Astrocyte of the hippocampus (primary cell): ENCODE data around the gene C11orf68.
A peak's percentile ranks its signal among the peaks of the same experiment; 100 is the strongest.

ENCODE experiments used
- DNase-seq: peaks from one replicate; pipeline ENCODE4 v3.0.0; 2011; ENCODE audit warnings: low read depth, low spot score

The C11orf68 gene

DNA sequence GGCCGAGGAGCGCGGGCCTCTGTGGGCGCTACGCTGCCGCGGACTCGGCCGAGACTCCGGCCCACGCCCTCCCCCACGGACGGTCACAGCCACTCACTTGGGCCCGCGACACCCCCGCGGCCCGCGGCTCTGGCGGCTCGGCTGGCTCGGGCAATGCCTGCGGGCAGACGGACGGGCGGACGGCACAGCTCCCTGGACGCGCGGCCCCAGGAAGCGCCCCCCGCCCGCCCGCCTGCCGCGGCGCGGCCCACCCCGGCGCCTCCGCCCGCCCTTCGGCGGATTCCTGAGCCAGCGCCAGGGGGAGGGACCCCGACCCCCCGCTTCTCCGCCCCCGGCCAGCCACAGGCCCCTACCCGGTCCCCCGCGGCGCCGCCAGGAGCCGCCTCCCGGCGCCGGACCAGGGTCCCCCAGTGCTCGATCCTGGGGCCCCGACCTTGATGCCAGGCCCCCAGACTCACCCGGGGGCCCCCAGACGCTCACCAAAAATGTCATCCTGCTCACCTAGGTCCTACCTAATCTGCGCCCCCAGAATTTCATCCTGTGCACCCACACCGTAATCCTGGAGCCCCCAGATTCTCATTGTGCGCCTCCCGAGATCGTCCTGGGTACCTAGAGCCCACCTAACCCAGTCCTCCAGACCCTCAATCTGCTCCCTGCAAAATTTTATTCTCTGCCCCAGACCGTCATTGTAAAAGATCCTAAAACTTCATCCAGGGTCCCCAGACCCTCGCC, 46.1 kb downstream of the C11orf68 start, which contains the start of gene EFEMP2:
Gene EFEMP2, minus strand, starts transcription at position 215 of the 732 bp plus-strand sequence. CDS start 446 bp downstream, outside the sequence.
- peak; percentile 86 for DNase-seq

DNA sequence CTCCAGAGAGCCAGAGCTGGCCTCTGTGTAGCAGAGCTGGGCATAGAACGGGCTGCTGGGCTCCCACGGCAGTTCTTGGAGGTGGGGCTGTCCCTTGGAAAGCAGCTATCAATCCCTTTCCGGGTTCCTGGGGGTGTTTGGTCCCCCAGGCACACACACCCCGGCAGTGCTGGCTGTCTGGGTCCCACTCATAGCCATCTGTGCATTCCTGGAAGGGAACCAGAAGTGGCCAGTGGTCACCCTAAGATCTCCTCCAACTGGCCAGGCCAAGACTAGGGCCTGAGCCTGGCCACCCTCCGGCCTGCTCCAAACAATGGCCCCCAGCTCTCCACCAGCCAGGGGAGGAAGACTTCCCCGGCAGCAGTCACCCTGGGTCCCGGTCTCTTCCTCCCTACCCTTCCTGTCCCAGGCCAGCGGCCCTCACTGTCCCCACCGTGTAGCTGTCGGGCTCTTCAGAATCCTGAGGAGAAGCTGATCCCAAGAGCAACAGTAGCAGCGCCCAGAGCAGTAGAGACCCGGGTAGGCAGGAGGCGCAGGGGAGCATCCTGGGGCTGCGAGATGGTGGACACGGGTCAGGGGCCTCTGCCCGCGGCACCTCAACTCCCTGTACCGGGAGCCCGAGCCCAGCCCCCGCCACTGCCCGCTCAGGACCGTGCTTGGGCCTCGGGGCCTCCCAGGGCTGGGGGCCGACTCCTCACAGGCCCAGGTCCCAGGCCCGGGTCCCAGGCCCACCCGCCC, 46.9 kb downstream of the C11orf68 start:
- DNase-seq: peak; percentile 67

DNA sequence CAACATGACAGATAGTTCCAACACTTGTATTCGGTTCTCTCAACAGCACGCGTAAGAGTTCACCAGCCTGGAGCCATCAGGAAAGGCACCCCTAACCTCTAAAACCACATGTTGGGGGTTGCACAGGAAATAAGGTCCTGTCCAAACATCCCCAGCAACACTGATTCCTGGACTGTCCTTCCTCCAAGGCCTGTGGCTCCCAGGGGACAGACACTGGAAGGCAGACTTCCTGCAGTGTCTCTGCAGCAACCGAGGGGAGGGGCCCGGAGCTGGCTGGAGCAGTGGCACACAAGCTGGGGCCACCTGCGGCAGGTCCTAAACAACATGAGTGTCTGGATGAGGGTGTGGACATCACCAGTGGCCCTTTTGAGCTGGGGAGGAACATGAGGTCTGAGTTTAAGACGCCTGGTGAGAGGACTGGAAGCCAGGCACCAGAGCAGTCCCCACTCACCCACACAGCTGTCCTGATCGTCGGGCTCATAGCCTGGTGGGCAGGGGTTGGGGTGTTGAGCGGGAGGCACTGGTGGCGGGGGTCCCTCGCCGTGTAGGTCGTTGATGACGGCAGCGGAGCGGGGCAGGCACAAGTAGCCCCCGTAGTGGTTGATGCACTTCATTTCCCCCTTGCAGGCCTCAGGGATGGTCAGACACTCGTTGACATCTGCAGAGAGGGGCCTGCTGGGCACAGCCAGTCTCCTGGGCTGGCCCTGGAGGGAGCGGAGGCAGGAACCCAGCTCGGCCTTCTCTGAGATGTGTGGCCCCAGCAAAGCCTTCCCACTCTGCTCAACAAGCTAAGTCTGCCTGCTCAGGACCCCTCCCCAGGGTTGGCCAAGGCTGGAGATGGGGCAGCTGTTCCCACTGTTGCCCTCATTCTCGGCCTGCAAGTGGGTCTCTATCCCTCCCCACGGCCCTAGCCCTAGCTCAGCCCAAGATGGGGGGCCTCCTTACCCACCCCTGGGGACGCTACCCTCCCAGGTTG, 47.9 kb downstream of the C11orf68 start:
- DNase-seq: no peak

DNA sequence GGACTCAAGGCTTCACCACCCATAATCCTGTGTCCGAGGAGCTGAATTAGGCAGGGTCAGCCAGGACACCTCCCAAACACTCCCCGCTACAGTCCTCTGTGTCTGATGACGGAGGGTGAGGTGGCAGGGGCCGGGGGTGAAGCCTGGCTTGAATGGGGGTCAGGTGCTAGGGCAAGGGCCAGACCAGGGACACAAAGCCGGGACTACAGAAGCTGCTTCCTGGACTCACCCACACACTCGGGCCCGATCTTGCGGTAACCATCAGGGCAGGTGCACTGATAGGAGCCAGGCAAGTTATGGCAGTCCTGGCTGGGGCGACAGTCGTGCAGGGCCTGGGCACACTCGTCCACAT, 48.6 kb downstream of the C11orf68 start:
- no peak for DNase-seq

DNA sequence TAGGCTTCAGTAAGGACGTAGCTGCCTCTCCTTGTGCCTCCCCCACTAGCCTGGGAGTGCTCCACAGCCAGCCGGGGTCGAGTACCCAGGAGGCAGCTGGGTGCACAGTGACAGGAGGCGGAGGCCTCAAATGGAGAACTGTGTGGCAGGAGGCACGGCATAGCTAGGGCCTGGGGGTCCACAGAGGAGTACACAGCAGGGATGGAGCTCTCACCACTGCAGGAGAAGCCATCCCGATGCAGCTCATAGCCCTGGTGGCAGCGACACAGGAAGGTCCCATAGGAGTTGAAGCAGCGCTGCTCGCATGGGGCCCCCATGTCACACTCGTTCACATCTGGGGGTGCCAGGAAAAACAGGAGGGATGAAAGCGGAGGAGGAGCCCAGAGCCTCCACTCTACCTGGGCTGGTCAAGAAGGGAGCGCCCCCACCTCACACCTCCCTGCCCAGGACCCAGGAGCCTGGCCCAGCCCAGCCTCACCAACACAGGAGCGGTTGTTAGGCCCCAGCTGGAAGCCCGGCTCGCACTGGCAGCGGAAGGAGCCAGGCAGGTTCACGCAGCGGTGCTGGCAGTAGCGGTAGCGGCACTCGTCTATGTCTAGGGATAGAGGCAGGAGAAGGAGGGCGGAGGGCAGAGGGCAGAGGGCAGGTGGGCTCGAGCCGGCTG, 49.1 kb downstream of the C11orf68 start:
- no peak for DNase-seq

DNA sequence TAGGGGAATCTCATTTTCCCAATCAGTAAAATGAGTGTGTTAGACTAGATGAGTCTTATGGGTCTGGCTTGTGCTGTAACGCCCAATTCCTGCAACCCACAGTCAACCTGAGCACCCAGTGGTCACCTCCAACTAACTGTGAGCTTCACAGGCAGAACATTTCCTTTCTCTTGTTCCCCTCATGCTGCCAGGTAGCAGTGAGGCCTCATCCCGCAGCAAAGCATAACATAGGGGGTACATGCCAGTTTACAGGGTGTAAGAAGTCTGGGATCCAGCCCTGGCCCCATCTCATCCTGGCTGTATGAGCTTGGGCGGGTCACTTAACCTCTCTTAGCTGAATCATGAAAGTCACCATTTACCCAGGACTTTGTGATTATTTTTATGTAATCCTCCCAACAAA, 50.0 kb downstream of the C11orf68 start:
- no peak for DNase-seq

DNA sequence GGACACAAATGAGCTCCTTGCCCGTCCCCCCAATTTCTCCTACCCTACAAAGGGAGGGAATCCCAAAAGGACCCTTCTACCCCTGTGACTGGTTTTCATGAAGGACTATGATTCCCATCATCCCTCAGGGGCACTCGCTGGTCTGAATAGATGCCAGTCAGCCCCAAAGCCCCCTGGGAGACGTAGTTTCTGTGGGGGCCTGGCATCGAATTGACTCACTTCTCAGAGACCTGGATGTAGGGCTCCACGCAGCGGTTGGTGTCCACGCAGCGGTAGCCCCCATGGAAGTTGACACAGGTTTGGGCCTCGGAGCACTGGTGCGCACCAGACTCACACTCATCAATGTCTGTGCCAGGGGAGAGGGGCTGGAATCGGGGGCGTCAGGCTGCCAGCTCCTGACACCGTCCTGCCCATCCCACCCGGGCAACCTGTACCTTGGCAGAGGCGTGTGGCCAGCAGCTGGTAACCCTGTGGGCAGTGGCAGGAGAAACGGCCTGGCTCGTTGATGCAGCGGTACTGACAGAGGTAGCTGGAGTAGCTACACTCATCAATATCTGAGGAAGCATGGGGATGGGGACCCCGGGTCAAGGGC, 50.7 kb downstream of the C11orf68 start:
- DNase-seq: no peak

DNA sequence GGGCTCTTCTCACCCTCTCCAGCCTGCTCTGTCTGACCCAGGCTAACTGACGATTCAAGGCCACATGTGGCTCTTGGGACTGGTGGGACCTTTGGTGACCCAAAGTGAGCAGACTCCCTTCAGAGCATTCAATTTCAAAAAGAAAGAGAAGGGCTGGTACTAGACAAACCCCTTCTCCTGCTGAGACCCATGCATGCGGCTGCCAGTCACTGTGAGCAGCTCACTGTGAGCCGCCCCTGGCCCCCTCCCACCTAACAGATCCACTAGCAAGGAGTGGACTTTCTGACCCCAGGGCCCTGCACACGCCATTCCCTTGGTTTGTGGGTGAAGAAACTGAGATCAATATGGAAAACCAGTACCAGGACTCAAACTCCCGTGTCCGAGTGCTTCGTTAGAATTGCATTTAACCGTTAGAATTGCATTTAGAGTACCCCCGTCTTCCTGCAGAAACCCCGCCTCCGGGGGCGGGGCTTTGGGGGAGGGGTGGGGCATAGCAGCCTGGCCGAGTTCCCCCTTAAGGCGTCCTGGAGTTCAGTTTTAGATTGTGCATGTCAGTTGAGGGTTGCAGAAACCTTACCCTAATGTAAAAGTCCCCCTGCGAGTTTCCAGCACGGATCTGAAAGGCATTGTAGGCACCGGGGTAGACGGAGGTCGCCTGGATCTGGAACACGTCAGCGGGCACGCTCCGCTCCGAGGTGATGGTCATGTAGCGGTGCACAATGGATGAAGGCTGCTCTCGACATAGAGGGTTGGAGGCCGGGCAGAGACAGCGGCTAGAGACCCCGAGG, 51.4 kb downstream of the C11orf68 start:
- DNase-seq: no peak
